HL-60 (cell line): ENCODE data around the gene BIN1.

Source experiments
- GABPA ChIP-seq: IDR thresholded peaks from 2 replicates; pipeline ENCODE4 v1.6.1; 2012; ENCODE audit warnings: low read depth
- POLR2AphosphoS5 ChIP-seq: IDR thresholded peaks from 2 replicates; pipeline ENCODE4 v1.6.1; 2012; ENCODE audit warnings: low read depth
- SPI1 ChIP-seq: IDR thresholded peaks from 2 replicates; pipeline ENCODE4 v1.6.1; 2012; ENCODE audit warnings: low read depth, mild to moderate bottlenecking, borderline replicate concordance
- TF ChIP-seq, protein P1 (sequence below): IDR thresholded peaks from one replicate; pipeline ENCODE4 v1.5.1; 2011; ENCODE audit warnings: low read length, control low read depth, inconsistent platforms; ENCODE audit not compliant: insufficient read depth
- TF ChIP-seq, protein P2 (sequence below): IDR thresholded peaks from 2 replicates; pipeline ENCODE4 v1.6.1; 2012; ENCODE audit warnings: low read depth; ENCODE audit not compliant: insufficient replicate concordance

DNA sequence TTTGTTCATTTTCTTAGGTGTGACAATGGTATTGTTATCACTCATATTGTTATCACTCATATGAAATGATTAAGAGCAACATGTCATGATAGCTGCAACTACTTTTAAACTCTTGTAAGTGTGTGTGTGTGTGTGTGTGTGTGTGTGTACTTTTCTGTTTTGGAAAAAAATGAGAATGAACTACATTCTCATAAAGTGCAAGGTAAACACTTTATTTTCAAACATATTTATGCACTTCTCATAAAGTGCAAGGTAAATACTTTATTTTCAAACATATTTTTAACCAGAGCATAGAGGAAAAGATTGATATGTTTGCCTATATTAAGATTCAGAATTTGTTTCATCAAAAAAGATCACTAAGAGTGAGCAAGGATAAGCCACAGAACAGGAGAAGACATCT lies 108.5 kb downstream of the BIN1 start:
- TF ChIP-seq POLR2AphosphoS5 = no peak
- TF ChIP-seq, protein P1, sequence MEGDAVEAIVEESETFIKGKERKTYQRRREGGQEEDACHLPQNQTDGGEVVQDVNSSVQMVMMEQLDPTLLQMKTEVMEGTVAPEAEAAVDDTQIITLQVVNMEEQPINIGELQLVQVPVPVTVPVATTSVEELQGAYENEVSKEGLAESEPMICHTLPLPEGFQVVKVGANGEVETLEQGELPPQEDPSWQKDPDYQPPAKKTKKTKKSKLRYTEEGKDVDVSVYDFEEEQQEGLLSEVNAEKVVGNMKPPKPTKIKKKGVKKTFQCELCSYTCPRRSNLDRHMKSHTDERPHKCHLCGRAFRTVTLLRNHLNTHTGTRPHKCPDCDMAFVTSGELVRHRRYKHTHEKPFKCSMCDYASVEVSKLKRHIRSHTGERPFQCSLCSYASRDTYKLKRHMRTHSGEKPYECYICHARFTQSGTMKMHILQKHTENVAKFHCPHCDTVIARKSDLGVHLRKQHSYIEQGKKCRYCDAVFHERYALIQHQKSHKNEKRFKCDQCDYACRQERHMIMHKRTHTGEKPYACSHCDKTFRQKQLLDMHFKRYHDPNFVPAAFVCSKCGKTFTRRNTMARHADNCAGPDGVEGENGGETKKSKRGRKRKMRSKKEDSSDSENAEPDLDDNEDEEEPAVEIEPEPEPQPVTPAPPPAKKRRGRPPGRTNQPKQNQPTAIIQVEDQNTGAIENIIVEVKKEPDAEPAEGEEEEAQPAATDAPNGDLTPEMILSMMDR = no peak
- TF ChIP-seq, protein P2, sequence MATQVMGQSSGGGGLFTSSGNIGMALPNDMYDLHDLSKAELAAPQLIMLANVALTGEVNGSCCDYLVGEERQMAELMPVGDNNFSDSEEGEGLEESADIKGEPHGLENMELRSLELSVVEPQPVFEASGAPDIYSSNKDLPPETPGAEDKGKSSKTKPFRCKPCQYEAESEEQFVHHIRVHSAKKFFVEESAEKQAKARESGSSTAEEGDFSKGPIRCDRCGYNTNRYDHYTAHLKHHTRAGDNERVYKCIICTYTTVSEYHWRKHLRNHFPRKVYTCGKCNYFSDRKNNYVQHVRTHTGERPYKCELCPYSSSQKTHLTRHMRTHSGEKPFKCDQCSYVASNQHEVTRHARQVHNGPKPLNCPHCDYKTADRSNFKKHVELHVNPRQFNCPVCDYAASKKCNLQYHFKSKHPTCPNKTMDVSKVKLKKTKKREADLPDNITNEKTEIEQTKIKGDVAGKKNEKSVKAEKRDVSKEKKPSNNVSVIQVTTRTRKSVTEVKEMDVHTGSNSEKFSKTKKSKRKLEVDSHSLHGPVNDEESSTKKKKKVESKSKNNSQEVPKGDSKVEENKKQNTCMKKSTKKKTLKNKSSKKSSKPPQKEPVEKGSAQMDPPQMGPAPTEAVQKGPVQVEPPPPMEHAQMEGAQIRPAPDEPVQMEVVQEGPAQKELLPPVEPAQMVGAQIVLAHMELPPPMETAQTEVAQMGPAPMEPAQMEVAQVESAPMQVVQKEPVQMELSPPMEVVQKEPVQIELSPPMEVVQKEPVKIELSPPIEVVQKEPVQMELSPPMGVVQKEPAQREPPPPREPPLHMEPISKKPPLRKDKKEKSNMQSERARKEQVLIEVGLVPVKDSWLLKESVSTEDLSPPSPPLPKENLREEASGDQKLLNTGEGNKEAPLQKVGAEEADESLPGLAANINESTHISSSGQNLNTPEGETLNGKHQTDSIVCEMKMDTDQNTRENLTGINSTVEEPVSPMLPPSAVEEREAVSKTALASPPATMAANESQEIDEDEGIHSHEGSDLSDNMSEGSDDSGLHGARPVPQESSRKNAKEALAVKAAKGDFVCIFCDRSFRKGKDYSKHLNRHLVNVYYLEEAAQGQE = no peak
- no peak for TF ChIP-seq SPI1
- TF ChIP-seq GABPA = no peak
